HG02852 (cell line): ENCODE data around the gene PUM1.
"Not testable (repeated sequence)": the region's sequence is repeated elsewhere in the genome, so short reads cannot be mapped to it uniquely, and the experiment has no call there.

Experiments used
- ATAC-seq: cut with Tn5 transposase; IDR thresholded peaks from one replicate; pipeline ENCODE4 v1.9.1; 2021; ENCODE audit warnings: mild to moderate bottlenecking, moderate library complexity; ENCODE audit not compliant: unreplicated experiment

The PUM1 gene

DNA sequence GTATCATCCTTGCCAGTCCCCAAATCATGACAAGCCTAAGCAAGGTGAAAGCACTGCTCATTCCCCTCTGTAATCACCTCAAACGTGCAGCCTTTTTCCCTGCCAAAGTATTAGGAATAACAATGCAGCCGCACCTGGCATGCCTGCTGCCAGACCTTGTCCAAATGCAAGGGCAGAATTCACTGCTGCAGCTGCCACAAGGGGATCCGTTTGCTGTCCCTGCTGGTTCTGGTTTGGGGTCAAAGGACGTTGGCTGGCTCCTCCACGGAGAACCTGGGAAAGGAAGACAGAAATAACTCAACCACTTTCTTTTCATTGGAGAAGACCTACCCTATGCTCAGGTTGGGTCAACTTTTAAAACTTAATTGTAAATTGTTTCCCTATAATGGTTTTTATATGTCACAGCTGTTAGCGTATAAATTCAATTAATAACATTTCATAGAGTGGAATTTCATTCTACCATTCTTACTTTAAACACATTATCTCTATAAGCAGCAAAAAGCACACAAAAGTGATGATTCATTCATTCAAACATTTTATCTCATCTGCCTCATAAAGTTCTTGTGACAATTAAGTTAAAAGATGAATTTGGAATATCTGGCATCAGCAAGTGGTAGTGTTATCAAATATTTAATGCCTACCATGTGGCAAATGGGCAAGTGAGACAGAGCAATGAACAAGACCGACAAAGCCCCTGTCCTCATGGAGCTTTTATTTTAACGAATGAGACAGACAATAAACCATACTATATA lies 97.1 kb downstream of the PUM1 start:
- ATAC-seq, result no peak

DNA sequence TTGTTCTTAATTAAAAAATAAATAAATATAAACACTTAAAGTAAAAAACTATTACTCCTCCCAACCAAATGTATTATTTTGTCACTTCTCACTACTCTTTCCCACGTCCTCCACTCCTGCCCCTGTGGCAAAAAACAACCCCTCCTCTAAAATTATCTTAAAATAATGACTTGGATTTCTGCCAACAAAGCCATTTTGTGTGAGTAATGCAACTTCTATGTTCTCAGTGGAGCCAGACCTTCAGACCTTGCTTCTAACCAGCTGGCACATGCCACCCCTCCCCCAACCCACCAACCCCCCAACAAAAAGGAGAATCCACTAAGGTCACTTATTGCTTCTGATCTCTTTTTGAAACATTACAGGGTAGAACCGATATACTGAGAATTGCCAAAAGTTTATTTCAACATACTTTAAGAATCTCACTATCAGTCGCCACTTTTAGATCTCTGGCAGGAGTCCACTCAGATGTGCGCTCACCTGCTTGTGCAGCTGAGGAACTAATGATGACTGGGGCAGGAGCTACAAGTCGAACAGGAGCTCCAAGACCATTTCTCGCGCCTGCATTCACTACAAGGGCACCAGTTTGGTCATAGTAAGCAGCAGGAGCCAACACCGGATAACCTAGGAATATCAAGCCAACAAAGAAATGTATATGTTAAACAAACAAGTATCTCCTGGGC lies 98.7 kb downstream of the PUM1 start:
- ATAC-seq, result no peak

DNA sequence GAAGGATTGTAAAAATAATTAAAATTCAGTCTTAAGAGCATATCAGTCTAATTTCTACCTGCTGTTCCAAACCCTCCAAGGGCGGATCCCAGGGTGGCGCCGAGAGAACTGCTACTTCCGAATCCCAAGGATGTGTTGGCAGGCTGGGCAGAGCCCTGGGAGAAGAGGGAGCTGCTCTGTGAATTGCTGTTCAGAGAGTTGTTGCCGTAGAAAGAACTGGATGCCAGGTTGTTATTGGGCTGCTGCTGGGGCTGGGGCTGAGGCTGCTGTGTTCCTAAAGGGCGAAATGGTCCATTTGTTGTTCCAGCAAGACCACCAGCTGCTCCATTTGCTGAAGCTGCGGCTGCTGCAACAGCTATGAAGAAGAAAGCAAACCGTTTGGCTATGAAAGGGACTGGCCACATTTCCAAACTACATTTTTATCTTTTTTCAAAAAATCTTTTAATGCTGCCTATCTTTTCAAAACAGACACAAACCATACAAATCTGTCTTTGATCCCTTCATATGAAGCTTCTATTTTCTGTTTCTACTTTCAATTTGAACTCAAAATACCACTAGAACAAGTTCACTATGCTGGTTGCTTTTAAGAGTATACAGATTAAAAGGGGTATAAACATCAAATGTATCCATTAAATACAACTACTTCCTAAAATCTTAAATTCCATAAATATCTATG lies 99.5 kb downstream of the PUM1 start:
- ATAC-seq, result no peak

GRCh38 chr1:30964706-30965105 lies 100.8 kb downstream of the PUM1 start:
- no peak for ATAC-seq

DNA sequence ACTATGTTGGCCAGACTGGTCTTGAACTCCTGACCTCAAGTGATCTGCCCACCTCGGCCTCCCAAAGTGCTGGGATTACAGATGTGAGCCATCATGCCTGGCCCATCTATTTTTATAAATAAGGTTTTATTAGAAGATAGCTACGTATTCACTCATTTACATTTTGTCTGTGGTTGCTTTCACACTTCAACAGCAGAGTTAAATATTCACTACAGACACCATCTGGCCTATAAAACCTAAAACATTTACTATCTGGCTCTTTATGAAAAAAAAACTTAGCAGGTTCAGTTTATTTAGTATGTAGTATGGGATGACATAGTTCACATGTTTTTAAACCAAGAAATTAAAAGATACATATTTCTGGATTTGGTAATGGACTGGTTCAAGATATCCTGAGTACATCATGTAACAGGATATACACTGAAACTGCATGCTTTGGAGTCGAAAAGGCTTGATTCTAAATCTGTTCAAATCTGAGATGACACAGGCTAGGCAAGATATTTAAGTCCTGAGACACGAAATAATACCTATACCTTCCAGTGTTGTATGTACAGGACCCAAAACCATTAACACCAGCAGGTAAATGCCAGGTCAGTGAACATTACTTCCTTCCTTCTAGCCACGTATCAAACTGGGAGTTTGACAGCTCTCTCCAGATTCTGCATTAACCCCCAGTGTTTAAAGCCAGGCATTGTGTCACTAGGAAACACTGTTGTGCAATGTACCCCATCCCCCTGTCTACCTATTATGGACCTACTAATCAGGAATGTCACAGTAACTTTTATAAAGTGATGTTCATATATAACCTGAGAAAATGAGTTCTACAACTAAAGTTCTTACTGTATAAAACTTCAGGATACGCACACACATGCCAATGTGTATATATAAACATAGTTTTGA lies 102.7 kb downstream of the PUM1 start:
- ATAC-seq, result no peak

DNA sequence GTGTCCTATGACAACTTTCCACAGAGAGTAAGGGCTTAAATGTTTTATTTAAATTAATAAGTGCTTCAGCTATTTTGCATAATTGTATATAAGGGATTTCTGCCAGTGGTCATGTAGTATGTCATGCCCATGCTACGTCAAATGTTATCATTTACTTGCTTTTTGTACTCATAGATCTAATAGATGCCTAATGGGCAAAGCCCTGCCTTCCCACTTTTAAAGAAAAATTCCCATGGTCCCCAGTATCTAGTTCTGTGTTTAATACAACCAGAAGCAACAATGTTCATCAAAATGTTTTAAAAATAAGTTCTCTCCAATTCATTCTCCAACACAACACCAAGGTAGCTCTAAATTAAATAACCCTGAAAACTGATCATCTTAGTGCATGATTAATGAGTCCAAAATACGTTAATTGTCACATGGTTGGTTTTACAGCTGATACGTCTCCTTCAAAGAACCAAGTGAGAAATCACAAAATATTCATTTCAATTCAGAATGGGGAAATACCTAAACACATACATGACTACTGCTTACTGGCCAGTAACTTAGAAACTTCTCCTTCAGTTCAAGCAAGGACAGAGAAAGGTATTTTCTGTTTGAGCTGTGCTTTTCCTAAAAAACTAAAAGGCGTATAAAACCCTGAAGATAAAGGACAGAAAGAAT lies 107.8 kb downstream of the PUM1 start:
- ATAC-seq, result no peak

DNA sequence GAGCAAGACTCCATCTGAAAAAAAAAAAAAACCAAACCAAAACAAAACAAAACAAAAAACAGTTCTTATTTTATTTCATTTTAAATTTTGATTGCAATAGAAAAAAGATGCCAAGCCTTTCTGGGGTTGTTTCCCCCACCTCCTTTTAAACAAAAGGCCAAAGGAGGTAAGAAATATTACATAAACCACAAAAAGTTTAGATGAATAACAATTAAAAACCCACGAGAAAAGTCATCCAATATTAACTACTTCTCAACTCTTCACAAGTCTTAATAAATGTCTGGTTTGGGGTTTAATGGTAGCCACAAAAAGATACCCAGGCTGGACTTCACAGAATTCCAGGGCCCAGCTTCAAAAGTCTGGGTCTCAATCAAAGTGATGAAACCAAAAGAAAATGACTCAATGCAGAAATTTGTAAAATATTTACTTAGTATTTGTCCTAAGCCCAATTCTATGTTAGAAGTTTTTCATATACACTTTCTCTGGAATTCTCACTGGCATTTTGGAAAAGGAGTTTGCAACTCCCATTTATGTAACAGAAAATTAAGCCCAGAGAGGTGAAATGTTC lies 110.0 kb downstream of the PUM1 start:
- no peak for ATAC-seq

- no peak for ATAC-seq
These were observed 111.8 kb downstream of the PUM1 start for GRCh38 chr1:30953685-30954084.

DNA sequence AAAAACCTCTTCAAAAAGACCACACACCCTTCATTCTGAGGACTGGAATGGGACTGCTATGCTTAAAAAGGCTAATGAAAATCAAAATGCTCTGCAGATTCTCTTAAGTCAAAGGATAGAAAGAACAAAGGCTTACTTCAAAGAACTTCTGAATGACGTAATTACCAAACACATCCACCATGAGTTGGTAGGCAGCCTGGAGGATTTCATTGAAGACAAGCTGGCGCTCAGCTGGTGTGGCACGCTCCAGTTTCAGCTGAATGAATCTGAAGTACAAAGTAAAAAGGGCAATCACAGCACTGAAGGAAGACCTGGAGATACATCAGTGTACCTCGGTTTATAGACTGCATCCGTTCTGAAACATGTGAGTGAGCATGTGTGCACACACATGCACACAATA lies 113.4 kb downstream of the PUM1 start:
- ATAC-seq, result no peak

GRCh38 chr1:30950700-30951099 lies 114.8 kb downstream of the PUM1 start:
- no peak for ATAC-seq

DNA sequence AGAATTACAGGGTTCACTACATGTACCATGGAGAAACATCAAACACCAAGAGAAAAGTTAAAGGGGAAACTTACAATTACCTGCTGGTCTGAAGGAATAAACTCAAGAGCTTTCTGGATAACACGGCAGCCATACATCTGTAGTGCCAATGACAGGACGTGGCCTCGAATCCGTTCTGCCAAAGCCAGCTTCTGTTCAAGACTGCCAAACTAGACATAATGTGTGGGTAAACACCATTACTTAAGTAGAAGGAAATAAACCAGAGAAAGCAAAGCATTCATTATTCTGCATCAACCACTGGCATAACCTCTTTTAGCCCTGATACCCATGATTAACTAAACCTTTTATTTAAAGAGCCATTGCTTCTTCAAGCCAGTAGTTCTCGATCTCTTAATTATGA lies 115.5 kb downstream of the PUM1 start:
- no peak for ATAC-seq

DNA sequence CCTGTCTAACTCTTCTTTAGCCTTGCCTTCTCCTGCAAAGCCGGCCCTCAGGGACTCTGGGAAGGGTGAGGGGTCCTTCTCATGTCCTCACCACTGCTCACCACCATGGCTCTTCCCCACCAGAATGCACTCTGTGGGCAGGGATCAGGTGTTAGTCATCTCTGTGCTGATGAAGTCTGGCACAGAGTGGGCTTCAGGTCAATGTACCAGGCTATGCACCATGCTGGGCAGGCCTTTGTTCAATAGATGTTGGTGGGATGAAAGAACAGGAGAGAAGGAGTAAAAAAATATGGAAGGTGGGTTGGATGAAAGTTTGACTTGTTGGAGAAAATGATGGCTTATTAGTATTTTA lies 116.1 kb downstream of the PUM1 start:
- not testable (repeated sequence) for ATAC-seq

GRCh38 chr1:30948813-30949486 lies 116.6 kb downstream of the PUM1 start:
- ATAC-seq, result not testable (repeated sequence)

- ATAC-seq, result no peak
These were observed 117.2 kb downstream of the PUM1 start for GRCh38 chr1:30948278-30948677.

- no peak for ATAC-seq
These were observed 118.3 kb downstream of the PUM1 start for GRCh38 chr1:30947212-30947611.

- ATAC-seq, result no peak
These were observed 123.1 kb downstream of the PUM1 start for GRCh38 chr1:30942326-30942963.

- no peak for ATAC-seq
These were observed 125.0 kb downstream of the PUM1 start for GRCh38 chr1:30940541-30940940.

- ATAC-seq, result no peak
These were observed 128.9 kb downstream of the PUM1 start for GRCh38 chr1:30936541-30937171.

- not testable (repeated sequence) for ATAC-seq
These were observed 129.8 kb downstream of the PUM1 start for GRCh38 chr1:30935758-30936157.
